Epithelial cell of proximal tubule (primary cell): ENCODE data around the gene SV2B. TPM values are rescaled to one million over a fixed set of nuclear protein-coding genes. Genes with fewer than 3 reads are reported as not detected.

Experiments
- DNase-seq: peaks from one replicate; pipeline ENCODE4 v3.0.0-alpha.2; 2011; ENCODE audit warnings: low read depth
- H3K4me3 ChIP-seq: 2 replicates; pipeline ENCODE4 v1.5.1; 2011; ENCODE audit warnings: low read depth, mild to moderate bottlenecking, low read length
- total RNA-seq: library from RNA; depleted of rRNA; stranded (reverse); fragments of >200 nt; gene quantifications from 2 replicates; pipeline ENCODE4 v1.2.3, GENCODE V29; 2015
- TF ChIP-seq, protein P1 (sequence below): conservative IDR thresholded peaks from 2 replicates; pipeline ENCODE4 v1.5.1; 2012; ENCODE audit warnings: low read depth, mild to moderate bottlenecking, low read length

SV2B gene
- total RNA-seq, 1 donor from 2014 or later, result not detected

DNA sequence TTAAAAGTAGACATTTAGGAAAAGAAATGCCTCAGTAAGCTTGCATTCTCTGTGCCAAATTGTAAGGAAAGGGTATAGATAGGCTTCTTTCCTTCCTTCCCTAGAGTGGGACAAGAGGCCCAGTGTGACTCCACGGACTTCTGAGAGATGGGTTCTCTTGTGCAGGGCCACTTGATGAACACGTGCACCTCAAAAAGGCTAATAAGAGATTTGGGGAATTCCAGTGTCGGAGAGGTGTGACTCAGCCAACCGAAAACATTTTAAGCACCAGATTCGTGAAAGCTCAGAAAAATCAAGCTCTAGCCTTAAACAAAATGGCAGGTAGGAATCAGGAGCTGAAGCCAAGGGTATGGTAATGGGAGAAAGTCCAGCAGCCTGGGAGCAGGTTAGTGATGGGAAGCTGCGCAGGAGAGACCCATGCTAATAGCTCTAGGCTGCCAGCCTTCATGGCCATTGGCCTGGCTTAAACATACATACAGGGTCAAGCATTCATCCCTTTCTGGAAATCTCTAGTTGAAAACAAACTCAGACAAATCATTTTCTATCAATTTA lies 56.2 kb downstream of the SV2B start:
- no peak for DNase-seq
- H3K4me3 ChIP-seq, result no peak overlapping the region
- TF ChIP-seq, protein P1, sequence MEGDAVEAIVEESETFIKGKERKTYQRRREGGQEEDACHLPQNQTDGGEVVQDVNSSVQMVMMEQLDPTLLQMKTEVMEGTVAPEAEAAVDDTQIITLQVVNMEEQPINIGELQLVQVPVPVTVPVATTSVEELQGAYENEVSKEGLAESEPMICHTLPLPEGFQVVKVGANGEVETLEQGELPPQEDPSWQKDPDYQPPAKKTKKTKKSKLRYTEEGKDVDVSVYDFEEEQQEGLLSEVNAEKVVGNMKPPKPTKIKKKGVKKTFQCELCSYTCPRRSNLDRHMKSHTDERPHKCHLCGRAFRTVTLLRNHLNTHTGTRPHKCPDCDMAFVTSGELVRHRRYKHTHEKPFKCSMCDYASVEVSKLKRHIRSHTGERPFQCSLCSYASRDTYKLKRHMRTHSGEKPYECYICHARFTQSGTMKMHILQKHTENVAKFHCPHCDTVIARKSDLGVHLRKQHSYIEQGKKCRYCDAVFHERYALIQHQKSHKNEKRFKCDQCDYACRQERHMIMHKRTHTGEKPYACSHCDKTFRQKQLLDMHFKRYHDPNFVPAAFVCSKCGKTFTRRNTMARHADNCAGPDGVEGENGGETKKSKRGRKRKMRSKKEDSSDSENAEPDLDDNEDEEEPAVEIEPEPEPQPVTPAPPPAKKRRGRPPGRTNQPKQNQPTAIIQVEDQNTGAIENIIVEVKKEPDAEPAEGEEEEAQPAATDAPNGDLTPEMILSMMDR, result no peak

GRCh38 chr15:91158415-91159394 lies 58.6 kb downstream of the SV2B start:
- no peak for DNase-seq
- TF ChIP-seq, protein P1, result no peak
- no peak overlapping the region for H3K4me3 ChIP-seq

GRCh38 chr15:91165850-91166249 lies 65.8 kb downstream of the SV2B start:
- no peak for DNase-seq
- TF ChIP-seq, protein P1, result no peak
- no peak overlapping the region for H3K4me3 ChIP-seq

DNA sequence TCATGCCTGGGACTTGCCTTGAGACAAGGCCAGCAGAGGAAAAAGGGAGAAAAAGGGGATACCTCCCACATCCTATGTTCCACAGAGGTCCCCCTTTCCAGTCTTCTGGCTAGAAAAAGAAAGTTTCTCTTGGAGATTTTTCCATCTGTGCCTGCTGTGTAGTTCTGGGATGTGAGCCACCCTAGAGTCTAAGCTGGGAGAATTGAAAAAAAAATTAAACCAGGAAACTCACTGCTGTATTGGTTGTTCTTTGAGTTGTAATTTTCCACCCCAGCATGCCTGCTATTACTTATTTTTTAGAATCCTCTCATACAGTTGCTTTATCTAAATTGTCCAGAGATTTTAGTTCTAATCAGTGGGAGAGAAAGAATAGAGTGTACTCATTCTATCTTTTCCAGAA lies 68.4 kb downstream of the SV2B start:
- TF ChIP-seq, protein P1, result no peak
- DNase-seq, result no peak
- H3K4me3 ChIP-seq, result no peak overlapping the region

- H3K4me3 ChIP-seq, result no peak overlapping the region
- DNase-seq, result no peak
These were observed 71.3 kb downstream of the SV2B start for GRCh38 chr15:91171334-91171733.

DNA sequence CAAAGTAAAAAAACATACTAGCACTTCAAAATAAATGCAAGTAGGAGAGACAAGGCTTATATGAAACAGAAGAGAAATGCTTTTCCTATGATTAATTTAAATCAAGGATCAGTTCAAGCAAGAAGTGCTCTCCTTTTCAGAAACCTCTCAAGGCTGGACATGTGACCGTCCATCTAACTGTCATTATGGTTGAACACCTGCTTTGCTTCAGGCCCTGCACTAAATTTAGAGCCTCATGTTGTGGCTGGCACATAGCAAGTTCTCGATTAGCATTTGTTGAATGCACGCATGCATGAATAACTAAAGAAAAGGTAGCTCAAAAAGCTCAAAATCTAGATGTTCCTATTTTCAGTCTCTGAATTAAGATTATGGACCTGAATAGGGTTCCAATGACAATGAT lies 82.0 kb downstream of the SV2B start:
- DNase-seq, result no peak
- TF ChIP-seq, protein P1, result no peak
- no peak overlapping the region for H3K4me3 ChIP-seq

More at GRCh38 chr15:91171334-91171733, 71.3 kb downstream of the SV2B start:
- TF ChIP-seq, protein P1, result no peak
